ENCODE data around the gene MAGEC1.
"Not testable (repeated sequence)": the region's sequence is repeated elsewhere in the genome, so short reads cannot be mapped to it uniquely, and the experiment has no call there.

MAGEC1 gene, protein sequence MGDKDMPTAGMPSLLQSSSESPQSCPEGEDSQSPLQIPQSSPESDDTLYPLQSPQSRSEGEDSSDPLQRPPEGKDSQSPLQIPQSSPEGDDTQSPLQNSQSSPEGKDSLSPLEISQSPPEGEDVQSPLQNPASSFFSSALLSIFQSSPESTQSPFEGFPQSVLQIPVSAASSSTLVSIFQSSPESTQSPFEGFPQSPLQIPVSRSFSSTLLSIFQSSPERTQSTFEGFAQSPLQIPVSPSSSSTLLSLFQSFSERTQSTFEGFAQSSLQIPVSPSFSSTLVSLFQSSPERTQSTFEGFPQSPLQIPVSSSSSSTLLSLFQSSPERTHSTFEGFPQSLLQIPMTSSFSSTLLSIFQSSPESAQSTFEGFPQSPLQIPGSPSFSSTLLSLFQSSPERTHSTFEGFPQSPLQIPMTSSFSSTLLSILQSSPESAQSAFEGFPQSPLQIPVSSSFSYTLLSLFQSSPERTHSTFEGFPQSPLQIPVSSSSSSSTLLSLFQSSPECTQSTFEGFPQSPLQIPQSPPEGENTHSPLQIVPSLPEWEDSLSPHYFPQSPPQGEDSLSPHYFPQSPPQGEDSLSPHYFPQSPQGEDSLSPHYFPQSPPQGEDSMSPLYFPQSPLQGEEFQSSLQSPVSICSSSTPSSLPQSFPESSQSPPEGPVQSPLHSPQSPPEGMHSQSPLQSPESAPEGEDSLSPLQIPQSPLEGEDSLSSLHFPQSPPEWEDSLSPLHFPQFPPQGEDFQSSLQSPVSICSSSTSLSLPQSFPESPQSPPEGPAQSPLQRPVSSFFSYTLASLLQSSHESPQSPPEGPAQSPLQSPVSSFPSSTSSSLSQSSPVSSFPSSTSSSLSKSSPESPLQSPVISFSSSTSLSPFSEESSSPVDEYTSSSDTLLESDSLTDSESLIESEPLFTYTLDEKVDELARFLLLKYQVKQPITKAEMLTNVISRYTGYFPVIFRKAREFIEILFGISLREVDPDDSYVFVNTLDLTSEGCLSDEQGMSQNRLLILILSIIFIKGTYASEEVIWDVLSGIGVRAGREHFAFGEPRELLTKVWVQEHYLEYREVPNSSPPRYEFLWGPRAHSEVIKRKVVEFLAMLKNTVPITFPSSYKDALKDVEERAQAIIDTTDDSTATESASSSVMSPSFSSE

GRCh38 chrX:141903400-141904155 lies at the start of gene MAGEC1:
MAGEC1 (plus strand) TSS chrX:141903894; CDS start chrX:141905073, 1,179 bp downstream.
- Histone ChIP-seq H4K20me1 (ENCODE audit: insufficient read depth, low read length, poor library complexity, severe bottlenecking) (no peaks in the 10 kb centered on the region), H3F3A (ENCODE audit: low read depth) (no peaks in the 10 kb centered on the region), H3K79me2 (ENCODE audit: insufficient read depth, low read length) (no peaks in the 10 kb centered on the region), H3K9me2 (replicated peaks; ENCODE audit: low read depth, low read length) (no peaks in the 10 kb centered on the region), H2AFZ (ENCODE audit: low read length) (no peak within 1 kb of the TSS), H3K4me1 (ENCODE audit: insufficient read depth, low read length, poor library complexity, severe bottlenecking) (no peaks in the 10 kb centered on the region), H3K4me3 (ENCODE audit: low read length, poor library complexity, severe bottlenecking) (no peak within 1 kb of the TSS), H3K36me3 (ENCODE audit: insufficient read depth, low read length) (no peaks in the 10 kb centered on the region), H3K9me3 (ENCODE audit: insufficient read depth, low read depth, low read length) (no peaks in the 10 kb centered on the region), H3K4me2 (ENCODE audit: low read depth, low read length, poor library complexity, severe bottlenecking) (no peak within 1 kb of the TSS), H3K9ac (ENCODE audit: low read depth, low read length, poor library complexity, severe bottlenecking) (no peak within 1 kb of the TSS), H3K27me3 (ENCODE audit: insufficient read depth, low read length, poor library complexity, severe bottlenecking) (no peaks in the 10 kb centered on the region)
- TF ChIP-seq, protein P1, sequence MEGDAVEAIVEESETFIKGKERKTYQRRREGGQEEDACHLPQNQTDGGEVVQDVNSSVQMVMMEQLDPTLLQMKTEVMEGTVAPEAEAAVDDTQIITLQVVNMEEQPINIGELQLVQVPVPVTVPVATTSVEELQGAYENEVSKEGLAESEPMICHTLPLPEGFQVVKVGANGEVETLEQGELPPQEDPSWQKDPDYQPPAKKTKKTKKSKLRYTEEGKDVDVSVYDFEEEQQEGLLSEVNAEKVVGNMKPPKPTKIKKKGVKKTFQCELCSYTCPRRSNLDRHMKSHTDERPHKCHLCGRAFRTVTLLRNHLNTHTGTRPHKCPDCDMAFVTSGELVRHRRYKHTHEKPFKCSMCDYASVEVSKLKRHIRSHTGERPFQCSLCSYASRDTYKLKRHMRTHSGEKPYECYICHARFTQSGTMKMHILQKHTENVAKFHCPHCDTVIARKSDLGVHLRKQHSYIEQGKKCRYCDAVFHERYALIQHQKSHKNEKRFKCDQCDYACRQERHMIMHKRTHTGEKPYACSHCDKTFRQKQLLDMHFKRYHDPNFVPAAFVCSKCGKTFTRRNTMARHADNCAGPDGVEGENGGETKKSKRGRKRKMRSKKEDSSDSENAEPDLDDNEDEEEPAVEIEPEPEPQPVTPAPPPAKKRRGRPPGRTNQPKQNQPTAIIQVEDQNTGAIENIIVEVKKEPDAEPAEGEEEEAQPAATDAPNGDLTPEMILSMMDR (conservative IDR thresholded peaks at IDR 0.05; ENCODE audit: low read length), result no peak
- no peak for TF ChIP-seq EZH2phosphoT487 (IDR thresholded peaks at IDR 0.05; ENCODE audit: borderline replicate concordance)

DNA sequence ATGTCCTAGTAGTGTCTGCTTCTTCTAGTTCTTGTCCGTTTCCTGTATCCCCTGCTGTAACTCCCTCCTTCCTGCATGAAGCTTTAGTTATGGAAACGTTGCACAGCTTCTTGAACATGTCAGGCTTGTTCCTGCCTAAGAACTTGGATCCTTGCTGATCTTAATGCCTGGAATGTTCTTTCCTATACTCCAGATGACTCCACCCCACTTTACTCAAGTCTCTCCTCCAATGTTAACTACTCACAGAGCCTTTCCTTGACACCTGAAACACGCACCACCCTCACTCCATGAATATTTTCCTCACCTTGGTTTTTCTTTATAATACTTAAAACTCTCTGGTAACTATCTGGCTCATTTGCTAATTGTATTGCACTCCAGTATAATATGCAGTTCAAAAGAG lies 46.2 kb upstream of the MAGEC1 start:
- Histone ChIP-seq H3K36me3 (ENCODE audit: insufficient read depth, low read length) (no peaks in the 10 kb centered on the region), H2AFZ (ENCODE audit: low read length) (no peak overlapping the region), H3K79me2 (ENCODE audit: insufficient read depth, low read length) (no peaks in the 10 kb centered on the region), H3F3A (ENCODE audit: low read depth) (no peaks in the 10 kb centered on the region), H3K4me2 (ENCODE audit: low read depth, low read length, poor library complexity, severe bottlenecking) (no peak overlapping the region), H3K4me3 (ENCODE audit: low read length, poor library complexity, severe bottlenecking) (no peak overlapping the region), H3K9me2 (replicated peaks; ENCODE audit: low read depth, low read length) (no peaks in the 10 kb centered on the region), H3K9ac (ENCODE audit: low read depth, low read length, poor library complexity, severe bottlenecking) (no peak overlapping the region), H4K20me1 (ENCODE audit: insufficient read depth, low read length, poor library complexity, severe bottlenecking) (no peaks in the 10 kb centered on the region), H3K4me1 (ENCODE audit: insufficient read depth, low read length, poor library complexity, severe bottlenecking) (no peaks in the 10 kb centered on the region), H3K9me3 (ENCODE audit: insufficient read depth, low read depth, low read length) (no peaks in the 10 kb centered on the region), H3K27me3 (ENCODE audit: insufficient read depth, low read length, poor library complexity, severe bottlenecking) (no peaks in the 10 kb centered on the region)
- TF ChIP-seq, protein P1 (conservative IDR thresholded peaks at IDR 0.05; ENCODE audit: low read length), result no peak
- TF ChIP-seq EZH2phosphoT487 (IDR thresholded peaks at IDR 0.05; ENCODE audit: borderline replicate concordance), result no peak

DNA sequence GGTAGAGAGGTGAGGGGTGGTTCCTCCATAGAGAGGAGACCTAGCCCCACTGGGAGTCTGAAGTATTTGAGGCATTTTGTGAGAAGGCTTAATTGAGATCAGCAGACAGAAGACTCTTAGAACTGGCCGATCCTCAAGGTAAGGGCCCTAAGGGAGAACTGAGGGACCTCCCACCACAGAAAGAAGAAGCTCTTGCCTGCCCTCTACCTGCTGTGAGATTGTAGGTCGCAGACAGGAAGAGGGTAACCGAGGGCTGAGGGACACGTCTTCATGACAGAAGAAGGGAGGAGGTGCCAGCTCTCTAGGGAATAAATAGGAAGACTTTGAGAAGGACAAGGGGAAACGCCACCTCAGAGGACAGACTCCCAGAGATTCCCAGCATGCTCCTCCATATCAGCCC lies 24.1 kb upstream of the MAGEC1 start:
- no peaks in the 10 kb centered on the region for H3K9me3 ChIP-seq (ENCODE audit: insufficient read depth, low read depth, low read length)
- no peak for TF ChIP-seq EZH2phosphoT487 (IDR thresholded peaks at IDR 0.05; ENCODE audit: borderline replicate concordance)
- TF ChIP-seq, protein P1 (conservative IDR thresholded peaks at IDR 0.05; ENCODE audit: low read length), result no peak
- H3K36me3 ChIP-seq (ENCODE audit: insufficient read depth, low read length), result no peaks in the 10 kb centered on the region
- H3K4me3 ChIP-seq (ENCODE audit: low read length, poor library complexity, severe bottlenecking), result no peak overlapping the region
- no peaks in the 10 kb centered on the region for H3F3A ChIP-seq (ENCODE audit: low read depth)
- H3K9ac ChIP-seq (ENCODE audit: low read depth, low read length, poor library complexity, severe bottlenecking), result no peak overlapping the region
- no peaks in the 10 kb centered on the region for H3K79me2 ChIP-seq (ENCODE audit: insufficient read depth, low read length)
- no peaks in the 10 kb centered on the region for H3K9me2 ChIP-seq (replicated peaks; ENCODE audit: low read depth, low read length)
- H3K27me3 ChIP-seq (ENCODE audit: insufficient read depth, low read length, poor library complexity, severe bottlenecking), result no peaks in the 10 kb centered on the region
- no peaks in the 10 kb centered on the region for H4K20me1 ChIP-seq (ENCODE audit: insufficient read depth, low read length, poor library complexity, severe bottlenecking)
- H3K4me2 ChIP-seq (ENCODE audit: low read depth, low read length, poor library complexity, severe bottlenecking), result no peak overlapping the region
- no peak overlapping the region for H2AFZ ChIP-seq (ENCODE audit: low read length)
- no peaks in the 10 kb centered on the region for H3K4me1 ChIP-seq (ENCODE audit: insufficient read depth, low read length, poor library complexity, severe bottlenecking)

DNA sequence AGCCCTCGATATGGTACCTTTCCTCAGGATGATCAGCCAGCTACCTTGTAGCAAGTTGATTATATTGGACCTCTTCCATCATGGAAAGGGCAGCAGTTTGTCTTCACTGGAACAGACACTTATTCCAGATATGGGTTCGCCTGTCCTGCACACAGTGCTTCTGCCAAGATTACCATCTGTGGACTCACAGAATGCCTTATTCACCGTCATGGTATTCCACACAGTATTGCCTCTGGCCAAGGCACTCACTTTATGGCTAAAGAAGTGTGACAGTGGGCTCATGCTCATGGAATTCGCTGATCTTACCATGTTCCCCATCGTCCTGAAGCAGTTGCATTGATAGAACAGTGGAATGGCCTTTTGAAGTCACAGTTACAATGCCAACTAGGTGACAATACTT lies 14.9 kb upstream of the MAGEC1 start:
- H3K4me2 ChIP-seq (ENCODE audit: low read depth, low read length, poor library complexity, severe bottlenecking); H3K4me1 ChIP-seq (ENCODE audit: insufficient read depth, low read length, poor library complexity, severe bottlenecking); H2AFZ ChIP-seq (ENCODE audit: low read length); H3K27me3 ChIP-seq (ENCODE audit: insufficient read depth, low read length, poor library complexity, severe bottlenecking); H3K9me2 ChIP-seq (replicated peaks; ENCODE audit: low read depth, low read length); H3K9ac ChIP-seq (ENCODE audit: low read depth, low read length, poor library complexity, severe bottlenecking); H4K20me1 ChIP-seq (ENCODE audit: insufficient read depth, low read length, poor library complexity, severe bottlenecking); H3K79me2 ChIP-seq (ENCODE audit: insufficient read depth, low read length); H3F3A ChIP-seq (ENCODE audit: low read depth); H3K36me3 ChIP-seq (ENCODE audit: insufficient read depth, low read length); H3K4me3 ChIP-seq (ENCODE audit: low read length, poor library complexity, severe bottlenecking); H3K9me3 ChIP-seq (ENCODE audit: insufficient read depth, low read depth, low read length): not testable (repeated sequence)
